Tibial artery (tissue), 4 donors: ENCODE measurements around the gene TMEM208.
A peak's percentile ranks its signal among the peaks of the same experiment; 100 is the strongest.

Experiments used
- DNase-seq, 2 donors: peaks; one replicate each; pipeline ENCODE4 v3.0.0-alpha.2; 2019
- H3K27ac ChIP-seq, 2 donors: fragments of 200-600 bp; sonication (generic) in 1 of 2; 1 replicate in 1 of 2; 2 replicates in 1 of 2; pipeline ENCODE4 v1.5.1; 2018 to 2019; ENCODE audit warnings: mild to moderate bottlenecking in 1 of 2
- H3K27me3 ChIP-seq, 2 donors: fragments of 200-600 bp; sonication (generic) in 1 of 2; one replicate each; pipeline versions ENCODE4 v1.5.1 to v1.6.0; 2016 to 2019
- H3K36me3 ChIP-seq, 3 donors: fragments of 200-600 bp; sonication (generic) in 2 of 3; one replicate each; pipeline ENCODE4 v1.5.1; 2016 to 2019; ENCODE audit warnings: mild to moderate bottlenecking in 2 of 3
- H3K4me1 ChIP-seq, 4 donors: fragments of 200-600 bp; sonication (generic) in 2 of 4; 1 replicate in 3 of 4; 2 replicates in 1 of 4; pipeline ENCODE4 v1.5.1; 2016 to 2019
- H3K4me3 ChIP-seq, 2 donors: fragments of 200-600 bp; sonication (generic) in 1 of 2; 1 replicate in 1 of 2; 2 replicates in 1 of 2; pipeline ENCODE4 v1.5.1; 2018 to 2019; ENCODE audit warnings: mild to moderate bottlenecking in 2 of 2
- H3K9me3 ChIP-seq, 3 donors: fragments of 200-600 bp; sonication (generic) in 1 of 3; one replicate each; pipeline ENCODE4 v1.5.1; 2016 to 2019
- CTCF ChIP-seq, 2 experiments: fragments of 200-600 bp in 1 of 2; fragments of 450-650 bp in 1 of 2; IDR thresholded peaks; one replicate each; pipeline ENCODE4 v1.5.1; 2017 to 2019; ENCODE audit warnings: antibody characterized with exemption in 2 of 2, mild to moderate bottlenecking in 1 of 2, moderate library complexity in 1 of 2
- intact Hi-C: fragments of 100-400 bp; cut with DNase I; formaldehyde crosslinking; loops from one replicate; pipeline ENCODE4 v1.15.0; 2023; ENCODE audit warnings: low total_unique reads

TMEM208 gene

DNA sequence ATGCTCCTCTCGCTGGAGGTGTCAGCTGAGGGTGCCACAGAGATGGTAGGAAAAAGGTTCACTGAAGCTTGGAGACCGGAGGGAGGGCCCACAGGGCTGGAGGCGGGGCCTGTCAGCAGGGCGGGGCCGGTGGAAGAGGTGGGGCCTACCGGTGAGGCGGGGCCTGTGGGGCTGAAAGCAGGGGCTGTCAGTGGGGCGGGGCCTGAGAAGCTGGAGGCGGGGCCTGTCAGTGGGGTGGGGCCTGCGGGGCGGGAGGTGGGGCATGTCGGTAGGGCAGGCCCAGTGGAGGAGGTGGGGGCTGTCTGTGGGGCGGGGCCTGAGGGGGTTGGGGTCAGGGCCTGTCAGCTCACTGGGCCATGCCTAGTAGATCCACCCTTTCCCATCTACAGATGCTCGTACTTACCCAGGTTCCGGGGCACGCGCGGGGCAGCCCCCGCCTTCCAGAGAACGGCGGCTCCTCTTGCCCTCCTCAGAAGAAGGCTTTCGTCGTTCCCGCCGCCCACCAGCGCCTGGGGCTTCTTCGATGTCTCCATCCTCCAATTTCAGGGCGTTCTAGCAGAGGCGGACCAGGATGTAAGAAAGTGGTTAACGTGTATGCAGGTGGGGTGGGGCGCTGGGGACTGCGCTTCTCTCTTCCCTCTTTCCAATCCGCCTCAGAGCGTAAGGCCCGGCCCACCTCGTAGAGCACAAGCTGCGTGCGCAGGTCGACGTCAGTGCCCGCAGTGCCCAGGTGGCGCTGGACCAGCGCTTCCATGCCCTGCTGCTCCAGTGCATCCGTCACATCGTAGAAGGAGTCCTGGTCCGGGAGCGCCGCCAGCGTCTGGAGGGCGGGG lies 9.8 kb downstream of the TMEM208 start:
- H3K4me3 ChIP-seq: no peak overlapping the region
- peak in 1 of 2 donors; percentile 16 for DNase-seq
- no peaks in the 10 kb centered on the region for H3K9me3 ChIP-seq
- no peak overlapping the region for H3K27ac ChIP-seq
- H3K27me3 ChIP-seq: no peaks in the 10 kb centered on the region
- no peak for TF ChIP-seq CTCF (IDR thresholded peaks at IDR 0.05)
- intact Hi-C loops: no loop called here
- peaks cover 14 to 68% (median 60%) of the 10 kb centered on the region in 3 donors for H3K36me3 ChIP-seq
- H3K4me1 ChIP-seq: peaks cover 0 to 20% (median 16%) of the 10 kb centered on the region in 4 donors

- Histone ChIP-seq H3K27me3 (no peaks in the 10 kb centered on the region), H3K36me3 (peaks cover 14 to 64% (median 59%) of the 10 kb centered on the region in 3 donors), H3K9me3 (no peaks in the 10 kb centered on the region), H3K27ac (no peak overlapping the region), H3K4me3 (no peak overlapping the region), H3K4me1 (peaks cover 0 to 28% (median 20%) of the 10 kb centered on the region in 4 donors)
- TF ChIP-seq CTCF (IDR thresholded peaks at IDR 0.05): no peak
- peak in 1 of 2 donors; percentile 20 for DNase-seq
- intact Hi-C loops: no loop called here
These were observed 10.7 kb downstream of the TMEM208 start for GRCh38 chr16:67237396-67238277.

DNA sequence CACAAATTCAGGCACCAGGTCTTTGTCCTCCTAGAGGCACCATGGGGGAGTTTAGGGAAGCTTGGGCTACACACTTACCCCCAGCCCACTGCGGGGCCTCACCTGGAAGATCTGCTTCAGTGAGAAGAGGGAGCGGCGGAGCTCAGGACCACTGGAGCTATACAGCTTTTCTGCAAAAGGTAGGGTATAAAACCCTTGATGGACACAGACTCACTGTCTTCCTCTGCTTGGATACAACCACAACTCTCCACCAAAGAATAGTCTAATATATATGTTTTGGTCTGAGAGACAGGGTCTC lies 11.3 kb downstream of the TMEM208 start:
- no peaks in the 10 kb centered on the region for H3K27me3 ChIP-seq
- TF ChIP-seq CTCF (IDR thresholded peaks at IDR 0.05): no peak
- DNase-seq: no peak
- H3K27ac ChIP-seq: no peak overlapping the region
- peaks cover 14 to 63% (median 54%) of the 10 kb centered on the region in 3 donors for H3K36me3 ChIP-seq
- H3K4me1 ChIP-seq: peaks cover 0 to 28% (median 20%) of the 10 kb centered on the region in 4 donors
- intact Hi-C loops: no loop called here
- H3K4me3 ChIP-seq: no peak overlapping the region
- H3K9me3 ChIP-seq: no peaks in the 10 kb centered on the region

- intact Hi-C loops: no loop called here
- no peaks in the 10 kb centered on the region for H3K27me3 ChIP-seq
- peak in 1 of 2 donors; percentile 6 for DNase-seq
- H3K27ac ChIP-seq: no peak overlapping the region
- no peak for TF ChIP-seq CTCF (IDR thresholded peaks at IDR 0.05)
- H3K4me1 ChIP-seq: peaks cover 0 to 34% (median 24%) of the 10 kb centered on the region in 4 donors
- H3K9me3 ChIP-seq: no peaks in the 10 kb centered on the region
- H3K36me3 ChIP-seq: peaks cover 14 to 56% (median 47%) of the 10 kb centered on the region in 3 donors
- H3K4me3 ChIP-seq: no peak overlapping the region
These were observed 12.0 kb downstream of the TMEM208 start for GRCh38 chr16:67238806-67239470.

GRCh38 chr16:67240506-67240905 lies 13.6 kb downstream of the TMEM208 start:
- Histone ChIP-seq H3K36me3 (peaks cover 9 to 41% (median 40%) of the 10 kb centered on the region in 3 donors), H3K9me3 (no peaks in the 10 kb centered on the region), H3K27ac (peak overlapping the region; percentile 65 to 81), H3K4me3 (no peak overlapping the region), H3K27me3 (no peaks in the 10 kb centered on the region), H3K4me1 (peaks cover 0 to 49% (median 39%) of the 10 kb centered on the region in 4 donors)
- no peak for TF ChIP-seq CTCF (IDR thresholded peaks at IDR 0.05)
- DNase-seq: peak in 1 of 2 donors; percentile 20
- intact Hi-C loops: no loop called here
